Central memory CD8-positive, alpha-beta T cell (primary cell): ENCODE data around the gene THSD4.
"Not testable (repeated sequence)": the region's sequence is repeated elsewhere in the genome, so short reads cannot be mapped to it uniquely, and the experiment has no call there.

ENCODE experiments used
- ATAC-seq: fragments of 150-1000 bp; cut with Tn5 transposase; replicated peaks from 2 replicates; pipeline ENCODE4 v1.10.0; 2022; ENCODE audit warnings: mild to moderate bottlenecking, moderate FRiP score, moderate number of reproducible peaks; ENCODE audit not compliant: poor library complexity, severe bottlenecking; ENCODE audit errors: extremely low read depth
- DNase-seq, 2 donors: peaks; one replicate each; pipeline ENCODE4 v3.0.0; 2021; ENCODE audit warnings: low spot score in 2 of 2
- H3K27ac Mint-ChIP-seq: one replicate; pipeline ENCODE4 v1.8.0; 2022; ENCODE audit warnings: low read depth, mild to moderate bottlenecking, moderate library complexity, mixed read lengths
- H3K27me3 Mint-ChIP-seq: one replicate; pipeline ENCODE4 v1.8.0; 2022; ENCODE audit warnings: mixed read lengths
- H3K36me3 Mint-ChIP-seq: one replicate; pipeline ENCODE4 v1.8.0; 2022; ENCODE audit warnings: mild to moderate bottlenecking, moderate library complexity, mixed read lengths; ENCODE audit not compliant: insufficient read depth
- H3K4me1 Mint-ChIP-seq: one replicate; pipeline ENCODE4 v1.8.0; 2022; ENCODE audit warnings: mixed read lengths
- H3K4me3 Mint-ChIP-seq: one replicate; pipeline ENCODE4 v1.8.0; 2022; ENCODE audit warnings: mild to moderate bottlenecking, moderate library complexity, mixed read lengths
- H3K9me3 Mint-ChIP-seq: one replicate; pipeline ENCODE4 v1.8.0; 2022; ENCODE audit warnings: mixed read lengths

THSD4 gene

GRCh38 chr15:71314956-71315537, 199.8 kb downstream of the THSD4 start:
- Mint-ChIP-seq H3K36me3 (peaks cover 3% of the 10 kb centered on the region), H3K9me3 (no peaks in the 10 kb centered on the region), H3K4me3 (no peak overlapping the region), H3K27me3 (peaks cover 29% of the 10 kb centered on the region), H3K27ac (no peak overlapping the region), H3K4me1 (no peaks in the 10 kb centered on the region)
- DNase-seq (no peak), ATAC-seq (no peak)

GRCh38 chr15:71316911-71317310, 201.6 kb downstream of the THSD4 start:
- DNase-seq (no peak), ATAC-seq (no peak)
- H3K27ac Mint-ChIP-seq = no peak overlapping the region
- peaks cover 3% of the 10 kb centered on the region for H3K36me3 Mint-ChIP-seq
- H3K27me3 Mint-ChIP-seq = peaks cover 35% of the 10 kb centered on the region
- H3K4me3 Mint-ChIP-seq = no peak overlapping the region
- no peaks in the 10 kb centered on the region for H3K4me1 Mint-ChIP-seq
- H3K9me3 Mint-ChIP-seq = no peaks in the 10 kb centered on the region

GRCh38 chr15:71319424-71319823, 204.2 kb downstream of the THSD4 start:
- H3K36me3 Mint-ChIP-seq, H3K27ac Mint-ChIP-seq, DNase-seq, H3K4me1 Mint-ChIP-seq, ATAC-seq, H3K4me3 Mint-ChIP-seq, H3K9me3 Mint-ChIP-seq: not testable (repeated sequence)
- peaks cover 38% of the 10 kb centered on the region for H3K27me3 Mint-ChIP-seq

- no peaks in the 10 kb centered on the region for H3K4me1 Mint-ChIP-seq
- DNase-seq = no peak
- no peak overlapping the region for H3K4me3 Mint-ChIP-seq
- peaks cover 38% of the 10 kb centered on the region for H3K27me3 Mint-ChIP-seq
- H3K36me3 Mint-ChIP-seq = peaks cover 3% of the 10 kb centered on the region
- no peaks in the 10 kb centered on the region for H3K9me3 Mint-ChIP-seq
- H3K27ac Mint-ChIP-seq = no peak overlapping the region
- ATAC-seq = no peak
Measured at GRCh38 chr15:71319935-71320334, 204.7 kb downstream of the THSD4 start.

- peaks cover 3% of the 10 kb centered on the region for H3K36me3 Mint-ChIP-seq
- no peaks in the 10 kb centered on the region for H3K9me3 Mint-ChIP-seq
- no peaks in the 10 kb centered on the region for H3K4me1 Mint-ChIP-seq
- no peak overlapping the region for H3K4me3 Mint-ChIP-seq
- H3K27me3 Mint-ChIP-seq = peaks cover 22% of the 10 kb centered on the region
- no peak overlapping the region for H3K27ac Mint-ChIP-seq
- DNase-seq (no peak), ATAC-seq (no peak)
Measured at GRCh38 chr15:71323082-71323481, 207.8 kb downstream of the THSD4 start.

- Mint-ChIP-seq H3K36me3 (peaks cover 3% of the 10 kb centered on the region), H3K4me1 (no peaks in the 10 kb centered on the region), H3K9me3 (no peaks in the 10 kb centered on the region), H3K27ac (no peak overlapping the region), H3K27me3 (peaks cover 17% of the 10 kb centered on the region), H3K4me3 (no peak overlapping the region)
- ATAC-seq (no peak), DNase-seq (no peak)
Measured at GRCh38 chr15:71323584-71323983, 208.3 kb downstream of the THSD4 start.

- Mint-ChIP-seq H3K36me3 (no peaks in the 10 kb centered on the region), H3K4me1 (no peaks in the 10 kb centered on the region), H3K27ac (no peak overlapping the region), H3K27me3 (peaks cover 8% of the 10 kb centered on the region), H3K4me3 (no peak overlapping the region), H3K9me3 (no peaks in the 10 kb centered on the region)
- DNase-seq = no peak
- ATAC-seq = no peak
Measured at GRCh38 chr15:71325481-71325880, 210.2 kb downstream of the THSD4 start.

- H3K4me1 Mint-ChIP-seq = no peaks in the 10 kb centered on the region
- no peak for DNase-seq
Measured at GRCh38 chr15:71328453-71328852, 213.2 kb downstream of the THSD4 start.

GRCh38 chr15:71329041-71329440, 213.8 kb downstream of the THSD4 start:
- no peak overlapping the region for H3K27ac Mint-ChIP-seq
- H3K4me1 Mint-ChIP-seq = peaks cover 5% of the 10 kb centered on the region
- peaks cover 6% of the 10 kb centered on the region for H3K27me3 Mint-ChIP-seq
- DNase-seq (no peak), ATAC-seq (no peak)
- no peak overlapping the region for H3K4me3 Mint-ChIP-seq
- no peaks in the 10 kb centered on the region for H3K36me3 Mint-ChIP-seq
- H3K9me3 Mint-ChIP-seq = no peaks in the 10 kb centered on the region

More at GRCh38 chr15:71328453-71328852, 213.2 kb downstream of the THSD4 start:
- Mint-ChIP-seq H3K36me3 (no peaks in the 10 kb centered on the region), H3K27me3 (peaks cover 6% of the 10 kb centered on the region), H3K4me3 (no peak overlapping the region), H3K9me3 (no peaks in the 10 kb centered on the region), H3K27ac (no peak overlapping the region)
- ATAC-seq = no peak

- no peak overlapping the region for H3K27ac Mint-ChIP-seq
- no peak overlapping the region for H3K4me3 Mint-ChIP-seq
- H3K4me1 Mint-ChIP-seq = peaks cover 7% of the 10 kb centered on the region
Measured at GRCh38 chr15:71329497-71330260, 214.4 kb downstream of the THSD4 start.

GRCh38 chr15:71330638-71331162, 215.4 kb downstream of the THSD4 start:
- DNase-seq (no peak), ATAC-seq (no peak)
- Mint-ChIP-seq H3K4me1 (peaks cover 7% of the 10 kb centered on the region), H3K36me3 (no peaks in the 10 kb centered on the region), H3K4me3 (no peak overlapping the region), H3K27me3 (no peaks in the 10 kb centered on the region), H3K9me3 (no peaks in the 10 kb centered on the region), H3K27ac (no peak overlapping the region)

More at GRCh38 chr15:71329497-71330260, 214.4 kb downstream of the THSD4 start:
- H3K36me3 Mint-ChIP-seq = no peaks in the 10 kb centered on the region
- ATAC-seq (no peak), DNase-seq (no peak)
- no peaks in the 10 kb centered on the region for H3K9me3 Mint-ChIP-seq
- peaks cover 1% of the 10 kb centered on the region for H3K27me3 Mint-ChIP-seq

- no peak for ATAC-seq
- no peak overlapping the region for H3K4me3 Mint-ChIP-seq
- peaks cover 7% of the 10 kb centered on the region for H3K4me1 Mint-ChIP-seq
- no peak overlapping the region for H3K27ac Mint-ChIP-seq
- no peaks in the 10 kb centered on the region for H3K9me3 Mint-ChIP-seq
- no peaks in the 10 kb centered on the region for H3K36me3 Mint-ChIP-seq
- no peaks in the 10 kb centered on the region for H3K27me3 Mint-ChIP-seq
- no peak for DNase-seq
Measured at GRCh38 chr15:71331173-71331572, 215.9 kb downstream of the THSD4 start.

- no peaks in the 10 kb centered on the region for H3K27me3 Mint-ChIP-seq
- no peaks in the 10 kb centered on the region for H3K9me3 Mint-ChIP-seq
- no peak overlapping the region for H3K4me3 Mint-ChIP-seq
- H3K4me1 Mint-ChIP-seq = peaks cover 7% of the 10 kb centered on the region
- no peak for DNase-seq
- ATAC-seq = no peak
- H3K27ac Mint-ChIP-seq = no peak overlapping the region
- H3K36me3 Mint-ChIP-seq = no peaks in the 10 kb centered on the region
Measured at GRCh38 chr15:71332431-71333004, 217.2 kb downstream of the THSD4 start.
